AG04450 (cell line): ENCODE data around the gene TNNC1. TPM values are rescaled to one million over a fixed set of nuclear protein-coding genes. Genes with fewer than 3 reads are reported as not detected.

ENCODE experiments used
- CTCF ChIA-PET: fragments of 300-600, 350-600 bp; formaldehyde crosslinking; extraction: SDS; loops from one replicate; lab custom pipeline; 2022; ENCODE audit warnings: antibody characterized with exemption, inconsistent platforms; lab: Charles Lee
- POLR2A ChIA-PET: fragments of 350-600 bp; formaldehyde crosslinking; extraction: SDS; loops from one replicate; lab custom pipeline; 2021; ENCODE audit warnings: antibody characterized with exemption, inconsistent platforms; lab: Yijun Ruan, JAX
- DNase-seq: peaks from one replicate; pipeline ENCODE4 v3.0.0-alpha.2; 2011; ENCODE audit warnings: low read depth, low spot score
- H3K27ac ChIP-seq: one replicate; pipeline ENCODE4 v1.5.1; 2012; ENCODE audit warnings: low read depth, low read length, control low read depth
- H3K27me3 ChIP-seq: one replicate; pipeline ENCODE4 v1.6.0; 2012; ENCODE audit warnings: low read length; ENCODE audit not compliant: control insufficient read depth, insufficient read depth
- H3K4me3 ChIP-seq: 2 replicates; pipeline ENCODE4 v1.5.1; 2011; ENCODE audit warnings: mild to moderate bottlenecking, low read depth, low read length, control low read depth
- H3K9me3 ChIP-seq: 2 replicates; pipeline ENCODE4 v1.5.1; 2012; ENCODE audit warnings: low read length; ENCODE audit not compliant: control insufficient read depth, insufficient read depth
- CTCF ChIP-seq: IDR thresholded peaks from 2 replicates; pipeline ENCODE4 v1.5.1; 2011; ENCODE audit warnings: low read depth, low read length, control low read depth, inconsistent platforms
- polyA plus RNA-seq: library from polyadenylated mRNA; depleted of rRNA; stranded (reverse); fragments of >200 nt; gene quantifications from 2 replicates; pipeline ENCODE4 v1.2.3, GENCODE V29; 2011

TNNC1 gene
- polyA plus RNA-seq, 1 experiment: 1.7 TPM

DNA sequence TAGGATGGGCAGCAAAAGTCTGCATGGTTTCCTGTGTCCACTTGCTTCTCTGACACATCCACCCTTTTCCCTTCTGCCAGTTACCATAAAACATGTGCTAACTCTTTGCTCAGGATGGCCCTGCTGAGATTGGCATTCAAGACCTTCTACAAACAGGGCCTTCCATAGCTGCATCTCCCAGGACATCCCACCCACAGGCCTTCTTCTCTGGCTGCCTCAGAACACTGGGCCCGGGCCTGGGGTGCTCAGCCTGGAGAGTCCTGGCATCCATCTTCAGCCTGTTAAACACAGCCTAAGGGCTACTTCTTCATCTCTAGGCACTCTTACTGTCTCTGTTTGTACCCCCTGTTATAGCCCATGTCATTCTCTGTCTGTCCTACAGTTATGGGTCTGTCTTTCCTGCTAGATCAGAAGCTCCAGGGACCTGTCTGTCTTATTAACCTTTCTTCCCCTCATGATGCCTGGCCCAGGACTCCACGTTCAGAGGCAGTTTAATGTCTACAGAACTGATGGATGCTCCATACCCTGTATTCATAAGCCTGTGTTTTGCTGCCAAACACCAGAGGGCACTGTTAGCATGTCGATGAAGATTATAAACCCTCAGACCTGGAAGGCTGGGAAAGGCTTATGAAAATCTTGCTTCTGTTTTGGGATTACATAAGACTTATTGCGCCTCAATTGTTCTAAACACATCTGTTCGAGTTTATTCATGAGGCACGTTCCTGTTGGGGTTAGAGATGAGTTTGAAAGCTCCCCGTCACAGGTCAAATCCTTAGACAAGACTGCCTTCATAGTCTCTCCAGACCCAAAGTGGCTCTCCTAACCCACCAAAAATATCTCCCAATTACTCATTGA is 25.5 kb downstream of the TNNC1 start:
- POLR2A ChIA-PET: interaction anchor here (0.6 kb wide), 1 partner anchor 192 kb away, joined by 6 read pairs; no protein-coding TSS in a partner anchor
- peaks cover 8% of the 10 kb centered on the region for H3K27me3 ChIP-seq
- peak; percentile 71 for DNase-seq
- H3K9me3 ChIP-seq: no peaks in the 10 kb centered on the region
- CTCF ChIA-PET: interaction anchor here (0.5 to 14.6 kb wide), 12 partner anchors 8 to 225 kb away, joined by 3 to 359 read pairs (median 8); partner anchors contain the start of genes SEMA3G and TNNC1
- peak; percentile 89 for TF ChIP-seq CTCF
- H3K27ac ChIP-seq: no peak overlapping the region
- H3K4me3 ChIP-seq: no peak overlapping the region

- TF ChIP-seq CTCF: no peak
- CTCF ChIA-PET: interaction anchor here (1.3 to 14.6 kb wide), 2 partner anchors 11 to 24 kb away, joined by 6 to 359 read pairs; partner anchors contain the start of gene SEMA3G
- POLR2A ChIA-PET: no interaction called here
- Histone ChIP-seq H3K27ac (no peak overlapping the region), H3K9me3 (no peaks in the 10 kb centered on the region), H3K4me3 (no peak overlapping the region), H3K27me3 (peaks cover 3% of the 10 kb centered on the region)
- DNase-seq: no peak
These were observed 30.7 kb downstream of the TNNC1 start for GRCh38 chr3:52423173-52423572.

DNA sequence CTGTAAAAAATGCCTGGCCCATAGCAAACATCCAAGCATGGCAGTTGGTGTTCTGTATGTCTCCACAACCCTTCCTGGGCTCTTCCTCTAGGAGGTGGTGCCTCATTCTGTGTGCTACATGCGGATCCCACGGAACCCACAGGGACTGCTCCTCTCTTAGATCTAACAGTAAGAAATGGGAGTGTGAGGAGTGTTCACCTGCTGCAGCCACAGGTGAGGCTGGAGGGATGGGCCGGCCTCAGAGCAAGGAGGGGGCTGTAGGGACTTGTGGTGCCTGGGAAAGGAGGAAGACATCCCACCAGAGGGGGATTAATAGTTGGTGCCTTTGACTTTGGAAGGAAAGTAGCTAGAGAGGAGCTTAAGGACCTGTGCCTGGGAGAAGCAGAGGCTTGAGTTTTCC is 31.2 kb downstream of the TNNC1 start:
- Histone ChIP-seq H3K4me3 (no peak overlapping the region), H3K27ac (no peak overlapping the region), H3K27me3 (peaks cover 3% of the 10 kb centered on the region), H3K9me3 (no peaks in the 10 kb centered on the region)
- no peak for DNase-seq
- no peak for TF ChIP-seq CTCF
- POLR2A ChIA-PET: no interaction called here
- CTCF ChIA-PET: interaction anchor here (1.3 to 14.6 kb wide), 3 partner anchors 10 to 24 kb away, joined by 6 to 359 read pairs (median 12); partner anchors contain the start of gene SEMA3G

DNA sequence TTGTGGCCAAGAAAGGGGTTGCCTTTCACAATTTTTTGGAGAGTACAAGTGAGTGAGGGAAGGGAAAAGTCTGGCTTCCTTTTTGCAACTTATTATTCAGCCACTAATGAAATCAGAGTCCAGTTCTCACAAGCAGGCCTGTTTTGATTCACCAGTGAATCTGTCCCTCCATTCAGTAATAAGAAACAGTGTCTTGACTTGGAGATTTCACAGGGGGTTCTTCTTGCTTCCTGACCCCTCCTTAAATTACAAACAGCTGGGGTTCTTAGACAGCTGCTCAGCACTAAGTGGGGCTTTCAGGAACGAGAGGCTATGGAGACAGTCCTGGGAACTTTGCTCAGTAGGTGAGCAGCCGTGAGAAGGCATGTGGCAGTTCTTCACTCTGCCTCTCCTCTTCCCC is 33.5 kb downstream of the TNNC1 start:
- Histone ChIP-seq H3K27me3 (peaks cover 3% of the 10 kb centered on the region), H3K9me3 (no peaks in the 10 kb centered on the region), H3K27ac (no peak overlapping the region), H3K4me3 (no peak overlapping the region)
- POLR2A ChIA-PET: no interaction called here
- DNase-seq: no peak
- CTCF ChIA-PET: interaction anchor here (2.3 to 2.7 kb wide), 2 partner anchors 8 kb away, joined by 12 read pairs; no protein-coding TSS in a partner anchor
- TF ChIP-seq CTCF: no peak

DNA sequence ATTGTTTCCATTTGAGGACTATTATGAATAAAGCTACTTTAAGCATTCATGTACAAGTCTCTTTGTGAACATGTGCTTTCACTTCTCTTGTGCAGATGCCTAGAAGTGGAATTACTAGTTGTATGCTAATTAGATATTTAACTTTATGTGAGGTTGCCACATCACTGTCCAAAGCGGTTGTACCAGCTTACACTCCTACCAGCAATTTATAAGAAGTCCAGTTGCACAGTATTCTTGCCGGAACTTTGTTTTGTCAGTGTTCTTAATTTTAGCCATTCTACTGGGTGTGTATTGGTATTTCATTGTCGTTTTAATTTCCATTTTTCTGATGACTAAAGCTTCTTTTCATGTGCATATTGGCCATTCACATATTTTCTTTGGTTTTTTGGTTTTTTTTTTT is 38.0 kb downstream of the TNNC1 start:
- CTCF ChIA-PET: interaction anchor here (0.6 to 2.3 kb wide), 5 partner anchors 13 to 185 kb away, joined by 3 to 13 read pairs (median 7); no protein-coding TSS in a partner anchor
- TF ChIP-seq CTCF: no peak

More for the DNA sequence above, 38.0 kb downstream of the TNNC1 start:
- DNase-seq: no peak
- Histone ChIP-seq H3K27me3 (no peaks in the 10 kb centered on the region), H3K27ac (no peak overlapping the region), H3K9me3 (no peaks in the 10 kb centered on the region), H3K4me3 (no peak overlapping the region)
- POLR2A ChIA-PET: interaction anchor here (0.6 to 0.7 kb wide), 2 partner anchors 30 to 197 kb away, joined by 4 read pairs; no protein-coding TSS in a partner anchor
